ENCODE data around the gene CYTH3.

DNA sequence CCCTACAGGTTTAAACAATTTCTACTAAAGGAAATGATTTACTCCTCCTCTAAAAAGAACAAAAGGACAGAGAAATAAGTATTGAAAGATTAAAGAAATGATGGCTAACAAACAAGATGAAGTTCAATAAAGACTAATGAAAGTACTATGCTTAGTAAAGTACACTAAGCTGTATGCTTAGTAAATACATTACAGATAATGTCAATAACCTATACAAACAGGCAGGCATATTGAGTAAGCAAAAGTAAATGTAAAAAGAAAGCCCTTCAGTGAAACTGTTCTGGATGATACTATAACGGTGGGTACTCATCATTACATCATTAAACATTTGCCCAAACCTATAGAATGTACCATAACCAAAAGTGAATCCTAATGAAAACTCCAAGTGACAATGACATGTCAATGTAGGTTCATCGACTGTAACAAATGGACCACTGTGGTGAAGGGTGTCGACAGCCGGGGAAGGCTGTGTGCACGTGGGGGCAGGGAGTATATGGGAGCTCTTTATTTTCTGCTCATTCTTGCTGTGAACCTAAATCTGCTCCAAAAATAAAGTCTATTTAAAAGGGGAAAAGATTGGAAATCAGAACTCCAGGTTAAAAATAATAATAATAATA is 34.0 kb downstream of the CYTH3 start:
- TF ChIP-seq, protein P1, sequence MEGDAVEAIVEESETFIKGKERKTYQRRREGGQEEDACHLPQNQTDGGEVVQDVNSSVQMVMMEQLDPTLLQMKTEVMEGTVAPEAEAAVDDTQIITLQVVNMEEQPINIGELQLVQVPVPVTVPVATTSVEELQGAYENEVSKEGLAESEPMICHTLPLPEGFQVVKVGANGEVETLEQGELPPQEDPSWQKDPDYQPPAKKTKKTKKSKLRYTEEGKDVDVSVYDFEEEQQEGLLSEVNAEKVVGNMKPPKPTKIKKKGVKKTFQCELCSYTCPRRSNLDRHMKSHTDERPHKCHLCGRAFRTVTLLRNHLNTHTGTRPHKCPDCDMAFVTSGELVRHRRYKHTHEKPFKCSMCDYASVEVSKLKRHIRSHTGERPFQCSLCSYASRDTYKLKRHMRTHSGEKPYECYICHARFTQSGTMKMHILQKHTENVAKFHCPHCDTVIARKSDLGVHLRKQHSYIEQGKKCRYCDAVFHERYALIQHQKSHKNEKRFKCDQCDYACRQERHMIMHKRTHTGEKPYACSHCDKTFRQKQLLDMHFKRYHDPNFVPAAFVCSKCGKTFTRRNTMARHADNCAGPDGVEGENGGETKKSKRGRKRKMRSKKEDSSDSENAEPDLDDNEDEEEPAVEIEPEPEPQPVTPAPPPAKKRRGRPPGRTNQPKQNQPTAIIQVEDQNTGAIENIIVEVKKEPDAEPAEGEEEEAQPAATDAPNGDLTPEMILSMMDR (IDR thresholded peaks at IDR 0.05): no peak
- no peak for TF ChIP-seq POLR2A (IDR thresholded peaks at IDR 0.05)
